ENCODE data around the gene TPRG1L. TPM values are rescaled to one million over a fixed set of nuclear protein-coding genes. Genes with fewer than 3 reads are reported as not detected.

The TPRG1L gene
- total and polyA plus RNA-seq, 4 donors: 24.1 to 46.6 (median 32.9) TPM

DNA sequence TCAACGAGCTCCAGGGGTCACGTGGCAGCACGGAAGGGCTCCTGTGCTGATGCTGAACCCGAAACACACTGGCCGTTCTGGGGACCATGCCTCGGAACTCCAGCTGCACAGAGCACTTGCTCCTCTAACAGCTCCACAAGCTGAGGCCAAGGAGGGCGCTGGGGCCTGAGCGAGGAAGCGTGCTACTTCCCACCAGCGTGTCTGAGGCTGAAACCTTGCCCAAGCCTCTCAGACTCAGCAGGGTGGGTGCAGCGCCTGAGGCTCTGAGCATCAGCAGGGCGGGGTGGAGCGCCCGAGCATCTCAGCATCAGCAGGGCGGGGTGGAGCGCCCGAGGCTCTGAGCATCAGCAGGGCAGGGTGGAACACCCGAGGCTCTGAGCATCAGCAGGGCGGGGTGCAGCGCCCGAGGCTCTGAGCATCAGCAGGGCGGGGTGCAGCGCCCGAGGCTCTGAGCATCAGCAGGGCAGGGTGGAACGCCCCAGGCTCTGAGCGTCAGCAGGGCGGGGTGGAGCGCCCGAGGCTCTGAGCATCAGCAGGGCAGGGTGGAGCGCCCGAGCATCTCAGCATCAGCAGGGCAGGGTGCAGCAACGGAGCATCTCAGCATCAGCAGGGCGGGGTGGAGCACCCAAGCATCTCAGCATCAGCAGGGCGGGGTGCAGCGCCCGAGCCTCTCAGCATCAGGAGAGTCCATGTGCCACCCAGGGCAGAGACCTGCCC lies 15.5 kb downstream of the TPRG1L start:
- H3K9ac ChIP-seq (ENCODE audit: insufficient read depth in 1 of 2, low read length in 2 of 2): no peak overlapping the region
- no peak for DNase-seq
- H3K27ac ChIP-seq (ENCODE audit: low read depth in 1 of 2, low read length in 1 of 2): no peak overlapping the region
- TF ChIP-seq, protein P1, sequence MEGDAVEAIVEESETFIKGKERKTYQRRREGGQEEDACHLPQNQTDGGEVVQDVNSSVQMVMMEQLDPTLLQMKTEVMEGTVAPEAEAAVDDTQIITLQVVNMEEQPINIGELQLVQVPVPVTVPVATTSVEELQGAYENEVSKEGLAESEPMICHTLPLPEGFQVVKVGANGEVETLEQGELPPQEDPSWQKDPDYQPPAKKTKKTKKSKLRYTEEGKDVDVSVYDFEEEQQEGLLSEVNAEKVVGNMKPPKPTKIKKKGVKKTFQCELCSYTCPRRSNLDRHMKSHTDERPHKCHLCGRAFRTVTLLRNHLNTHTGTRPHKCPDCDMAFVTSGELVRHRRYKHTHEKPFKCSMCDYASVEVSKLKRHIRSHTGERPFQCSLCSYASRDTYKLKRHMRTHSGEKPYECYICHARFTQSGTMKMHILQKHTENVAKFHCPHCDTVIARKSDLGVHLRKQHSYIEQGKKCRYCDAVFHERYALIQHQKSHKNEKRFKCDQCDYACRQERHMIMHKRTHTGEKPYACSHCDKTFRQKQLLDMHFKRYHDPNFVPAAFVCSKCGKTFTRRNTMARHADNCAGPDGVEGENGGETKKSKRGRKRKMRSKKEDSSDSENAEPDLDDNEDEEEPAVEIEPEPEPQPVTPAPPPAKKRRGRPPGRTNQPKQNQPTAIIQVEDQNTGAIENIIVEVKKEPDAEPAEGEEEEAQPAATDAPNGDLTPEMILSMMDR (IDR thresholded peaks at IDR 0.05; ENCODE audit: control extremely low read depth, extremely low read depth): no peak
- peaks cover 0 to 49% (median 11%) of the 10 kb centered on the region in 4 donors for H3K36me3 ChIP-seq (ENCODE audit: control insufficient read depth in 4 of 4, insufficient read depth in 4 of 4, low read length in 4 of 4)
- H3K9me3 ChIP-seq (ENCODE audit: control insufficient read depth in 4 of 4, insufficient read depth in 3 of 4, low read length in 3 of 4): no peaks in the 10 kb centered on the region
- H3K4me3 ChIP-seq: no peak overlapping the region
- WGBS, 2 donors: 91 to 95% methylated on average over 29 to 36 of the region's 36 CpGs
- ATAC-seq (ENCODE audit: insufficient read depth, low FRiP score): no peak
- H3K4me1 ChIP-seq (ENCODE audit: control insufficient read depth in 5 of 5, insufficient read depth in 5 of 5, low read length in 5 of 5): no peaks in the 10 kb centered on the region
- no peaks in the 10 kb centered on the region for H3K27me3 ChIP-seq (ENCODE audit: control insufficient read depth in 3 of 3, insufficient read depth in 3 of 3, low read length in 2 of 3)

DNA sequence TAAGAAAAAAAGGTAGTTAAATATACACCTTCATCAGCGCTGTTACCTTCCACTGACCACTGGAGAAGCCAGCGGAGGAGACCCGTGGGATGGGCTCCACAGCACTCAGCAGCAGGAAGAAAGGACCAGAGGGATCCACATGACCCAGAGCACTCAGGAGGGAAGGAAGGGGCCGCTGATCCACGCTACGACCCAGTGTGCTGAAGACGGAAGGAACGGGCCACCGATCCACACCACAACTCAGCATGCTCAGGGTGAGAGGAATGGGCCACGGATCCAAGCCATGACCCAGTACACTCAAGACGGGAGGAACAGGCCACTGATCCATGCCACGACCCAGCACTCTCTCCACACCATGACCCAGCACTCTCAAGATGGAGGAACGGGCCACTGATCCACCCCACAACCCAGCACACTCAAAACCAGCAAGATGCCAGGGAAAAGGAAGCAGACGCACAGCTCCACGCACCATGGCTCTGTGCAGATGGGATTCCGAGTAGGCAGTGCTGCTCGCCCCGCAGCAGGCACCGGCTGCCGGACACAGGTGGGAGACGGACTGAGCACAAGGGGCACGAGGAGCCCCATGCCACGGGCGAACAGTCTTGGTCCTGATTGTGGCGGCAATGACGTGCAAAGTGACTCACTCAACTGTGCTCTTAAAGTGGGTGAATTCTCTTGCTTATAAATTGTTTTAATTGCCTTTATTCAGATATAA lies 16.4 kb downstream of the TPRG1L start:
- no peak for ATAC-seq (ENCODE audit: insufficient read depth, low FRiP score)
- Histone ChIP-seq H3K36me3 (ENCODE audit: control insufficient read depth in 4 of 4, insufficient read depth in 4 of 4, low read length in 4 of 4) (peaks cover 4 to 49% (median 15%) of the 10 kb centered on the region in 4 donors), H3K9me3 (ENCODE audit: control insufficient read depth in 4 of 4, insufficient read depth in 3 of 4, low read length in 3 of 4) (no peaks in the 10 kb centered on the region), H3K9ac (ENCODE audit: insufficient read depth in 1 of 2, low read length in 2 of 2) (no peak overlapping the region), H3K27me3 (ENCODE audit: control insufficient read depth in 3 of 3, insufficient read depth in 3 of 3, low read length in 2 of 3) (no peaks in the 10 kb centered on the region), H3K4me3 (no peak overlapping the region), H3K27ac (ENCODE audit: low read depth in 1 of 2, low read length in 1 of 2) (no peak overlapping the region), H3K4me1 (ENCODE audit: control insufficient read depth in 5 of 5, insufficient read depth in 5 of 5, low read length in 5 of 5) (no peaks in the 10 kb centered on the region)
- TF ChIP-seq, protein P1 (IDR thresholded peaks at IDR 0.05; ENCODE audit: control extremely low read depth, extremely low read depth): no peak
- 96% methylated on average over 26 of the region's 26 CpGs for WGBS, 2 donors
- no peak for DNase-seq

DNA sequence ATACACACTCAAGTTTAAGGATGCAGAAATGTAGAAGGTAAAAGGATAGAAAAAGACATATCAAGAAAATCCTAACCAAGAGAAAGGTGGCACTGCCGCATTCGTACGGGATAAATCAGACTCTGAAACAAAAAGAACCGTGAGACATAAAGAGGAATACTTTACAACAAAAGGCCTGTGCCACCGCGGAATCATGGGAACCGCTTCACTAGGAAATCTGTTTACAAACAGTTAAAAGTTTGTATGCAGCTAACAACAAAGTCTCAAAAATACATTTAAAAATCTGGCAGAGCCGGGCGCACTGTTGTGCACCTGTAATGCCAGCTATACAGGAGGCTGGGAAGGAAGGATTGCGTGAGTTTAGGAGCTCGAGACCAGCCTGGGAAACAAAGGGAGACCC lies 17.0 kb downstream of the TPRG1L start:
- H3K4me3 ChIP-seq: no peak overlapping the region
- TF ChIP-seq, protein P1 (IDR thresholded peaks at IDR 0.05; ENCODE audit: control extremely low read depth, extremely low read depth): no peak
- peaks cover 8 to 47% (median 13%) of the 10 kb centered on the region in 4 donors for H3K36me3 ChIP-seq (ENCODE audit: control insufficient read depth in 4 of 4, insufficient read depth in 4 of 4, low read length in 4 of 4)
- no peaks in the 10 kb centered on the region for H3K27me3 ChIP-seq (ENCODE audit: control insufficient read depth in 3 of 3, insufficient read depth in 3 of 3, low read length in 2 of 3)
- no peak overlapping the region for H3K27ac ChIP-seq (ENCODE audit: low read depth in 1 of 2, low read length in 1 of 2)
- 95 to 97% methylated on average over 11 of the region's 11 CpGs for WGBS, 2 donors
- DNase-seq: no peak
- H3K9me3 ChIP-seq (ENCODE audit: control insufficient read depth in 4 of 4, insufficient read depth in 3 of 4, low read length in 3 of 4): no peaks in the 10 kb centered on the region
- no peak for ATAC-seq (ENCODE audit: insufficient read depth, low FRiP score)
- no peak overlapping the region for H3K9ac ChIP-seq (ENCODE audit: insufficient read depth in 1 of 2, low read length in 2 of 2)
- H3K4me1 ChIP-seq (ENCODE audit: control insufficient read depth in 5 of 5, insufficient read depth in 5 of 5, low read length in 5 of 5): no peaks in the 10 kb centered on the region
